HG03039 (cell line): ENCODE measurements around the gene CTAG1B.
"Not testable (repeated sequence)": the region's sequence is repeated elsewhere in the genome, so short reads cannot be mapped to it uniquely, and the experiment has no call there.

Experiments used
- ATAC-seq: cut with Tn5 transposase; IDR thresholded peaks from one replicate; pipeline ENCODE4 v1.9.1; 2021; ENCODE audit warnings: mild to moderate bottlenecking, moderate library complexity; ENCODE audit not compliant: unreplicated experiment

CTAG1B gene

GRCh38 chrX:154619182-154619581 is at the start of gene CTAG1B:
CTAG1B (minus strand) TSS chrX:154619282; CDS start chrX:154619218, 64 bp downstream.
- ATAC-seq: not testable (repeated sequence)

- ATAC-seq: no peak
Measured at GRCh38 chrX:154661899-154662298, 42.8 kb upstream of the CTAG1B start.

- ATAC-seq: no peak
Measured at GRCh38 chrX:154661170-154661569, 42.1 kb upstream of the CTAG1B start.

GRCh38 chrX:154660541-154660940 is 41.5 kb upstream of the CTAG1B start:
- ATAC-seq: no peak

- no peak for ATAC-seq
Measured at GRCh38 chrX:154658957-154659356, 39.9 kb upstream of the CTAG1B start.

- ATAC-seq: no peak
Measured at GRCh38 chrX:154658187-154658586, 39.1 kb upstream of the CTAG1B start.

- ATAC-seq: no peak
Measured at GRCh38 chrX:154657226-154657805, 38.2 kb upstream of the CTAG1B start.

GRCh38 chrX:154655786-154656185 is 36.7 kb upstream of the CTAG1B start:
- ATAC-seq: no peak

- ATAC-seq: no peak
Measured at GRCh38 chrX:154655346-154655745, 36.3 kb upstream of the CTAG1B start.

- ATAC-seq: no peak
Measured at GRCh38 chrX:154654925-154655324, 35.8 kb upstream of the CTAG1B start.

GRCh38 chrX:154654372-154654771 is 35.3 kb upstream of the CTAG1B start:
- no peak for ATAC-seq

GRCh38 chrX:154653413-154653812 is 34.3 kb upstream of the CTAG1B start, which contains the start of gene CTAG2:
CTAG2 (minus strand) TSS chrX:154653579; CDS start chrX:154653515, 64 bp downstream.
- not testable (repeated sequence) for ATAC-seq

GRCh38 chrX:154653048-154653401 is 33.9 kb upstream of the CTAG1B start:
- ATAC-seq: no peak

- no peak for ATAC-seq
Measured at GRCh38 chrX:154652311-154653047, 33.4 kb upstream of the CTAG1B start.

- no peak for ATAC-seq
Measured at GRCh38 chrX:154650221-154650510, 31.1 kb upstream of the CTAG1B start.

GRCh38 chrX:154649503-154650220 is 30.6 kb upstream of the CTAG1B start:
- no peak for ATAC-seq

- ATAC-seq: no peak
Measured at GRCh38 chrX:154648931-154649330, 29.8 kb upstream of the CTAG1B start.

GRCh38 chrX:154645745-154646378 is 26.8 kb upstream of the CTAG1B start:
- ATAC-seq: not testable (repeated sequence)

GRCh38 chrX:154643708-154644107 is 24.6 kb upstream of the CTAG1B start:
- not testable (repeated sequence) for ATAC-seq

- ATAC-seq: not testable (repeated sequence)
Measured at GRCh38 chrX:154641740-154642139, 22.7 kb upstream of the CTAG1B start.

- not testable (repeated sequence) for ATAC-seq
Measured at GRCh38 chrX:154633661-154634060, 14.6 kb upstream of the CTAG1B start.

GRCh38 chrX:154630949-154631348 is 11.9 kb upstream of the CTAG1B start:
- not testable (repeated sequence) for ATAC-seq
